Measurements from ENCODE around the gene CCL25. TPM values are rescaled to one million over a fixed set of nuclear protein-coding genes. Genes with fewer than 3 reads are reported as not detected.

The CCL25 gene
- polyA plus RNA-seq, 1 of the 3 experiments (the other 2 are of a cell fraction), result not detected

GRCh38 chr19:8107301-8107903, 54.8 kb downstream of the CCL25 start:
- Histone ChIP-seq H3K9ac (no peak overlapping the region), H3K4me1 (ENCODE audit: control insufficient read depth in 1 of 2, insufficient read depth in 2 of 2, low read depth in 1 of 2, low read length in 1 of 2) (no peaks in the 10 kb centered on the region), H2AFZ (ENCODE audit: low read depth) (no peak overlapping the region), H3F3A (replicated peaks; ENCODE audit: insufficient read depth) (no peaks in the 10 kb centered on the region), H3K9me2 (no peaks in the 10 kb centered on the region), H3K36me3 (replicated peaks in 1 of 2; ENCODE audit: control insufficient read depth in 1 of 2, insufficient read depth in 2 of 2, low read length in 1 of 2) (no peaks in the 10 kb centered on the region), H3K79me2 (ENCODE audit: insufficient read depth) (no peaks in the 10 kb centered on the region), H3K27ac (ENCODE audit: low read depth in 2 of 2, low read length in 1 of 2) (no peak overlapping the region), H4K20me1 (ENCODE audit: insufficient read depth) (no peaks in the 10 kb centered on the region), H3K27me3 (ENCODE audit: insufficient read depth) (no peaks in the 10 kb centered on the region), H3K4me2 (no peak overlapping the region), H3K4me3 (ENCODE audit: low read depth in 2 of 2, low read length in 1 of 2) (no peak overlapping the region), H3K9me3 (no peaks in the 10 kb centered on the region)
- DNase-seq, result no peak
- TF ChIP-seq JUND (IDR thresholded peaks at IDR 0.05), result no peak
- no peak for TF ChIP-seq MAX (IDR thresholded peaks at IDR 0.05; ENCODE audit: low read depth)
- TF ChIP-seq MXI1 (IDR thresholded peaks at IDR 0.05; ENCODE audit: low read depth, low read length), result no peak
- no peak for TF ChIP-seq RCOR1 (IDR thresholded peaks at IDR 0.05; ENCODE audit: low read length)
- TF ChIP-seq ELF1 (IDR thresholded peaks at IDR 0.05), result no peak
- TF ChIP-seq RFX5 (IDR thresholded peaks at IDR 0.05; ENCODE audit: low read length), result no peak
- TF ChIP-seq TAF1 (IDR thresholded peaks at IDR 0.05; ENCODE audit: borderline replicate concordance, low read depth, low read length), result no peak
- TF ChIP-seq, protein P1, sequence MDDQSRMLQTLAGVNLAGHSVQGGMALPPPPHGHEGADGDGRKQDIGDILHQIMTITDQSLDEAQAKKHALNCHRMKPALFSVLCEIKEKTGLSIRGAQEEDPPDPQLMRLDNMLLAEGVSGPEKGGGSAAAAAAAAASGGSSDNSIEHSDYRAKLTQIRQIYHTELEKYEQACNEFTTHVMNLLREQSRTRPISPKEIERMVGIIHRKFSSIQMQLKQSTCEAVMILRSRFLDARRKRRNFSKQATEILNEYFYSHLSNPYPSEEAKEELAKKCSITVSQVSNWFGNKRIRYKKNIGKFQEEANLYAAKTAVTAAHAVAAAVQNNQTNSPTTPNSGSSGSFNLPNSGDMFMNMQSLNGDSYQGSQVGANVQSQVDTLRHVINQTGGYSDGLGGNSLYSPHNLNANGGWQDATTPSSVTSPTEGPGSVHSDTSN (IDR thresholded peaks at IDR 0.05), result no peak
- TF ChIP-seq GATA2 (CRISPR knock-in tag; IDR thresholded peaks at IDR 0.05), result no peak
- no peak for TF ChIP-seq SMC3 (IDR thresholded peaks at IDR 0.05; ENCODE audit: low read depth, low read length)
- TF ChIP-seq FOXM1 (IDR thresholded peaks at IDR 0.05; ENCODE audit: low read depth), result no peak
- no peak for TF ChIP-seq SIN3A (IDR thresholded peaks at IDR 0.05; ENCODE audit: borderline replicate concordance, low read depth, low read length)
- TF ChIP-seq MEF2A (IDR thresholded peaks at IDR 0.05; ENCODE audit: borderline replicate concordance, low read depth), result no peak
- TF ChIP-seq, protein P2, sequence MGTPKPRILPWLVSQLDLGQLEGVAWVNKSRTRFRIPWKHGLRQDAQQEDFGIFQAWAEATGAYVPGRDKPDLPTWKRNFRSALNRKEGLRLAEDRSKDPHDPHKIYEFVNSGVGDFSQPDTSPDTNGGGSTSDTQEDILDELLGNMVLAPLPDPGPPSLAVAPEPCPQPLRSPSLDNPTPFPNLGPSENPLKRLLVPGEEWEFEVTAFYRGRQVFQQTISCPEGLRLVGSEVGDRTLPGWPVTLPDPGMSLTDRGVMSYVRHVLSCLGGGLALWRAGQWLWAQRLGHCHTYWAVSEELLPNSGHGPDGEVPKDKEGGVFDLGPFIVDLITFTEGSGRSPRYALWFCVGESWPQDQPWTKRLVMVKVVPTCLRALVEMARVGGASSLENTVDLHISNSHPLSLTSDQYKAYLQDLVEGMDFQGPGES (IDR thresholded peaks at IDR 0.05; ENCODE audit: low read depth, low read length), result no peak
- TF ChIP-seq TEAD4 (IDR thresholded peaks at IDR 0.05; ENCODE audit: borderline replicate concordance, insufficient read depth), result no peak
- ChIA-PET CTCF (no interaction called here), POLR2A (no interaction called here)
- WGBS (ENCODE audit: low lambda C conversion rate), result 7% methylated on average over 2 of the region's 2 CpGs

All from SK-N-SH (cell line).